ENCODE results near the gene PPP6C.

DNA sequence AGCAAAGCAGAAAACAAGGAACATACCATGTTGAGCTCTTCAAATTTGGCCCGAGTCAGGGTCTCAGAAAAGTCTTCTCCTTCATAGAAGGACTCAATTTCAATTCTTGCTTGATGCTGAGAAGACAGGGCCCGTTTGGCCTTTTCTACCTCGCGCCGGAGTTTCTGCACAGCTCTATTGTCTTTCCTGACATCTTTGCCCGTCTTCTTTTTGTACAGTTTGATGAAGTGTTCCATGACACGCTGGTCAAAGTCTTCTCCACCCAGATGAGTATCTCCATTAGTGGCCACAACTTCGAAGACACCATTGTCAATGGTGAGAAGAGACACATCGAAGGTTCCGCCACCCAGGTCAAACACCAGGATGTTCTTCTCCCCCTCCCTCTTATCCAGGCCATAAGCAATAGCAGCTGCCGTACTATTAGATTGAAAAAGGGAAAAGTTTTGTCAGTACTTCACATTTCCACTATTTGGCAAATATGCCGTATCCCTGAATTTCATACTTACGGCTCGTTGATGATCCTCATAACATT, 49.4 kb upstream of the PPP6C start:
- TF ChIP-seq, protein P1, sequence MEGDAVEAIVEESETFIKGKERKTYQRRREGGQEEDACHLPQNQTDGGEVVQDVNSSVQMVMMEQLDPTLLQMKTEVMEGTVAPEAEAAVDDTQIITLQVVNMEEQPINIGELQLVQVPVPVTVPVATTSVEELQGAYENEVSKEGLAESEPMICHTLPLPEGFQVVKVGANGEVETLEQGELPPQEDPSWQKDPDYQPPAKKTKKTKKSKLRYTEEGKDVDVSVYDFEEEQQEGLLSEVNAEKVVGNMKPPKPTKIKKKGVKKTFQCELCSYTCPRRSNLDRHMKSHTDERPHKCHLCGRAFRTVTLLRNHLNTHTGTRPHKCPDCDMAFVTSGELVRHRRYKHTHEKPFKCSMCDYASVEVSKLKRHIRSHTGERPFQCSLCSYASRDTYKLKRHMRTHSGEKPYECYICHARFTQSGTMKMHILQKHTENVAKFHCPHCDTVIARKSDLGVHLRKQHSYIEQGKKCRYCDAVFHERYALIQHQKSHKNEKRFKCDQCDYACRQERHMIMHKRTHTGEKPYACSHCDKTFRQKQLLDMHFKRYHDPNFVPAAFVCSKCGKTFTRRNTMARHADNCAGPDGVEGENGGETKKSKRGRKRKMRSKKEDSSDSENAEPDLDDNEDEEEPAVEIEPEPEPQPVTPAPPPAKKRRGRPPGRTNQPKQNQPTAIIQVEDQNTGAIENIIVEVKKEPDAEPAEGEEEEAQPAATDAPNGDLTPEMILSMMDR (conservative IDR thresholded peaks at IDR 0.05 in 1 of 2, IDR thresholded peaks at IDR 0.05 in 1 of 2; ENCODE audit: low read depth in 1 of 2, low read length in 2 of 2), result no peak
- TF ChIP-seq EZH2 (IDR thresholded peaks at IDR 0.05; ENCODE audit: low read length, missing control alignments), result no peak
